Epithelial cell of proximal tubule (primary cell): ENCODE results near the gene SERPINB4. TPM values are rescaled to one million over a fixed set of nuclear protein-coding genes. Genes with fewer than 3 reads are reported as not detected.

Experiments used
- DNase-seq: peaks from one replicate; pipeline ENCODE4 v3.0.0-alpha.2; 2011; ENCODE audit warnings: low read depth
- H3K4me3 ChIP-seq: 2 replicates; pipeline ENCODE4 v1.5.1; 2011; ENCODE audit warnings: low read depth, mild to moderate bottlenecking, low read length
- total RNA-seq: library from RNA; depleted of rRNA; stranded (reverse); fragments of >200 nt; gene quantifications from 2 replicates; pipeline ENCODE4 v1.2.3, GENCODE V29; 2015
- TF ChIP-seq, protein P1 (sequence below): conservative IDR thresholded peaks from 2 replicates; pipeline ENCODE4 v1.5.1; 2012; ENCODE audit warnings: low read depth, mild to moderate bottlenecking, low read length

SERPINB4 gene
- total RNA-seq, 1 donor from 2014 or later, result not detected

DNA sequence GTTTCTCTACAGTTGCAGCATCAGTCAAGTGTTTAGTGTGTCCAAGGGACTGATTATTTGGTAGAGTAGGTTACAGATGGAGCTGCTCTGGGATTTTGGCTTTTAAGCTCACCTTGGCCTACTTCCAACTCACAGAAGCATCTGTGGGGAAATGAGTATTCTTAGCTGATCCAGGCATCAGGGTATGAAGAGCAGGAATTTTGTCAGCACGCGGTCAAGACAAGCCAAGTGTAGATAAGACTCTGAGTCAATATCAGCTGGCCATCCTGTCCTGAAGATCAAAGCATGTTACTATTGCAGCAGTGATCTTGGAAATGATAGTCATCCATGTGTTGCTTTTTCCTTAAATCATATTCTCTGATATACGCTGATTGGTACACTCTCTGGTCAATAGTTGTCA lies 24.4 kb downstream of the SERPINB4 start:
- TF ChIP-seq, protein P1, sequence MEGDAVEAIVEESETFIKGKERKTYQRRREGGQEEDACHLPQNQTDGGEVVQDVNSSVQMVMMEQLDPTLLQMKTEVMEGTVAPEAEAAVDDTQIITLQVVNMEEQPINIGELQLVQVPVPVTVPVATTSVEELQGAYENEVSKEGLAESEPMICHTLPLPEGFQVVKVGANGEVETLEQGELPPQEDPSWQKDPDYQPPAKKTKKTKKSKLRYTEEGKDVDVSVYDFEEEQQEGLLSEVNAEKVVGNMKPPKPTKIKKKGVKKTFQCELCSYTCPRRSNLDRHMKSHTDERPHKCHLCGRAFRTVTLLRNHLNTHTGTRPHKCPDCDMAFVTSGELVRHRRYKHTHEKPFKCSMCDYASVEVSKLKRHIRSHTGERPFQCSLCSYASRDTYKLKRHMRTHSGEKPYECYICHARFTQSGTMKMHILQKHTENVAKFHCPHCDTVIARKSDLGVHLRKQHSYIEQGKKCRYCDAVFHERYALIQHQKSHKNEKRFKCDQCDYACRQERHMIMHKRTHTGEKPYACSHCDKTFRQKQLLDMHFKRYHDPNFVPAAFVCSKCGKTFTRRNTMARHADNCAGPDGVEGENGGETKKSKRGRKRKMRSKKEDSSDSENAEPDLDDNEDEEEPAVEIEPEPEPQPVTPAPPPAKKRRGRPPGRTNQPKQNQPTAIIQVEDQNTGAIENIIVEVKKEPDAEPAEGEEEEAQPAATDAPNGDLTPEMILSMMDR, result no peak
- DNase-seq, result no peak
- no peak overlapping the region for H3K4me3 ChIP-seq

DNA sequence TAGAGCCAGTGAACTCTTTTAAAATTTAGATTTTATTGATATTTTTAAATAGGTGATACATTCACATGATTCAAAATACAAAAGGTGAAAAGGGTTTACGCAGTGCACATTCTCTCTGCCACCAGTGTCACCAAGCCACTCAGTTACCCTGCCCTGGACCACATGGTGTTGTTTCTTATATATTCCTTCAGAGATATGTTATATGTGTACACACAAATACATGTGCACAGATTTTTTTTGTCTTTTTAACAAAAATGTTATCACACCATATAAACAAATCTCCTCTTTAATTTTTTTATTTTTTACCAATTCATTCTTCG lies 26.2 kb downstream of the SERPINB4 start:
- no peak overlapping the region for H3K4me3 ChIP-seq
- DNase-seq, result no peak

DNA sequence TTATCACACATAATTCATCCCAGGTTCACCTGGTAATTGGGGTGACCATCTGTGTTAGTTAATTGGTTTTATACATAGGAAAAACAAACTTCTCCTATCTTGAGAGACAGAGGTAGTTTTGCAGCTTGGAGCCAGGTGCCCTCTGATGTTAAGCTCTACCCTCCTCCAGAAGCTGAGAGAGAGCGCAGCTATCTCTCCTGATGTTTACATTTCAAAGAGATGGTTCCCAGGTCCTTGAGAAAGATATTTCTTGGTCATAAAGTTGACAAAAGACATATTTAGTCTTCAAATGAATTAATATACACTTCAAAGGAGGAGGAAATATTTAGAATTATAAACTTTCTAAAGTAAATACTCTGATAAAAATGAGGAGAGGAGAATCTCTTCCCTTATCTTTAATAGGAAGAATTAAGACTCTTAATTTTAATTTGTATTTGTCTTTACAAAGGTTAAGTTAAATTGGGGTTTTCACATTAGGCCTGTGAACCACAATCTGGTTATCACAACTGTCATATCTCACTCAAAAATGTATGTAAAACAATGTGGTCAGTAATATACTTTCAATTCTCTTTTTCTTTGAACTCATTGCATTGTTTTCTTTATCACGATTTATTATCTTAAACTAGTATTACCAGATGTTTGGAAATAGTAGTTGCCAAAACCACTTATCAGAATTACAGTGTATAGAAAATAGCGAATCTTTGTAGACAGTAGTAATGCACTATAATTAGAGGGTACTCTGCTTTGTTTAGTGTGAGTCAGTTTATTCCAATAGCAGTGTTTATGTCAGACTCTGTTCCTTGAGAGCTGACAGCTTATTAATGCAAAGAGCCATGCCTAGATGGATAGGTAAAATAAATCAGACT lies 26.8 kb downstream of the SERPINB4 start:
- TF ChIP-seq, protein P1, result no peak
- no peak for DNase-seq
- H3K4me3 ChIP-seq, result no peak overlapping the region

More for the DNA sequence above, 26.2 kb downstream of the SERPINB4 start:
- TF ChIP-seq, protein P1, result no peak

DNA sequence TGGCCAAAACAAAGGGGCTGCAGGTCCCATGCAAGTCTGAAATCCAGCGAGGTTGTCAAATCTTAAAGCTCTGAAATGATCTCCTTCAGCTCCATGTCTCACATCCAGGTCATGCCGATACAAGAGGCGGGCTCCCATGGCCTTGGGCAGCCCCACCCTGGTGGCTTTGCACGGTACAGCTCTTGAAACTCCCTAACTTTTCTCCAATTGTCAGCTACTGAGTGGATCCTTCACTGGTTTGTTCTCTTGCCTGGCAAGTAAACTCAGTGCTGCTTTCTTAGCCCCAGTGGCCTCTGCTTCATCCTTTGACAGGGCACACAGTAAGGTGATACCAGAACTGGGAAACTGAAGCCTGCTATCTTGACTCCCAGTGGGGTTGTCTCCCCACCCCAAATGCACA lies 30.6 kb downstream of the SERPINB4 start:
- no peak overlapping the region for H3K4me3 ChIP-seq
- TF ChIP-seq, protein P1, result no peak
- DNase-seq, result no peak

DNA sequence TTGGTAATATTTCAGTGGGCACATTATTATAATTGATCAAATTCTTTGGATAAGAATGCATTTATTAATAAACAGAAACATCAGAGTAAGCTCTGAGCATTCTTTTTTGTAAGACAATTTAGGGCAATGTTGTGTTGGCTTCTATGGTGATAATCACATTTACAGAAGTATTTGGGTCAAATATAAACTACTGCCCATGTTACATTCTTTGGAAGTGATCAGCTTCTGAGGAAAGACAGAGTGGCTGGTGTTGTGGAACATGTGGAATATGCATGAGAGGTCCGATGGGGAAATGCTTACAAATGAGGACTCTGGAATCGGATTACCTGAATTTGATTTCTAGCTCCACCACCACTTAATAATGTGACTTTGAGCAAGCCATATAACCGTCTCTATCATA lies 37.5 kb downstream of the SERPINB4 start:
- H3K4me3 ChIP-seq, result no peak overlapping the region
- DNase-seq, result peak; percentile 3
- TF ChIP-seq, protein P1, result no peak

DNA sequence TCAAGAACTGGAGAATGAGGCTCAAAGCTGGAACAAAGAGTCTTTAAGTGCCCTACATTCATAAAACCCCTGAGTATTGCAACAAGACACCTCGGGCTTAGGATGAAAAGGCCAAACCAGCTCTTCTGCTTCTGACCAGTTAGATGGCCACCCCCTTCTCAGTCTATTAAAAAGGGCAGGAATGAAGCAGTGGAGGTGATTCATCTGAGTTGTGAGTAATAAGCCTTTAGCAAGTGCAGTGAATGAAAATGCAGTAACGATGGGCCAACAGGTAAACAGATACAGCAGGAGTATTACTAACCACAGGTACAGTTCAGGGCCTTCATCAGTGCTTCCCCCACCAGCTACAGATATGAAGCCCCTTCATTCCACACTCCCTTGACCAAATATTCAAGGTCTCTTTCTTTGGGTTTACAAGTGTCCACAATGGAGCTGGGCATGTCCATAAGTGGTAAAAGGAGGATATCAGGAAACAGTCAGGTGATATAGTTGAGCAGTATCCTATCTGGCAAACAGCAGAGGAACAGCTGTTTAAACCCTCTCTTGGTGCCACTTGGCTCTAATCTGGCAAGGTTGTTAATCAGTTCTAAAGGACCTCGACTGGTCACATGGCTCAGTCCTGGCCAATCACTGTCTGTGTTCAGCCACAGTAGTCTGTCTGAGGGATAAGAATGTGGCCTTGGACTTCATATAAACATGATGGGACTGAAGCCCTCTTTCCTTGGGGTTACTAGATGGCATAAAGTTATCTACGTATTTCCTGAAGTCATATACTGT lies 39.1 kb downstream of the SERPINB4 start:
- no peak overlapping the region for H3K4me3 ChIP-seq
- DNase-seq, result peak; percentile 64
- TF ChIP-seq, protein P1, result no peak

DNA sequence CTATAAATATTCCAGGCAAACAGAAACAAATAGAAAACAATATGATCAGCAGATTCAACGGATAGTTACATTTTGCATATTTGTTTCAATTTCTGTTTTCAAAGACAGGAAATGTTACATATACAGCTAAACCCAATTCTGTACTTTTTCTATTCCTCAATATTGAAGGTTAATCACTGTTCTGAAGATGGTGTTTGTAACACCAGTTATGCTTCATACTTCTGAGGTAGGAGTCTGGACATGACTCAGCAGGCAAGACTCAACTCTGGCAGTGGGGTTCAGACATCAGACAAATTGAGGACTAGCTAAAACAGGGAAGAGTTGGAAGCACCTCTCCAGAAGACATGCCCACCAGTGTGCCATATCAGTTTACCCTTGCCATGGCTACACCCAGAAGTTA lies 40.3 kb downstream of the SERPINB4 start:
- TF ChIP-seq, protein P1, result no peak
- peak; percentile 4 for DNase-seq
- no peak overlapping the region for H3K4me3 ChIP-seq
